ENCODE data around the gene CLIC4. TPM values are rescaled to one million over a fixed set of nuclear protein-coding genes. Genes with fewer than 3 reads are reported as not detected.

Gene CLIC4
- total RNA-seq, 4 donors from 2014 or later = 53.0 to 151 (median 95.3) TPM

DNA sequence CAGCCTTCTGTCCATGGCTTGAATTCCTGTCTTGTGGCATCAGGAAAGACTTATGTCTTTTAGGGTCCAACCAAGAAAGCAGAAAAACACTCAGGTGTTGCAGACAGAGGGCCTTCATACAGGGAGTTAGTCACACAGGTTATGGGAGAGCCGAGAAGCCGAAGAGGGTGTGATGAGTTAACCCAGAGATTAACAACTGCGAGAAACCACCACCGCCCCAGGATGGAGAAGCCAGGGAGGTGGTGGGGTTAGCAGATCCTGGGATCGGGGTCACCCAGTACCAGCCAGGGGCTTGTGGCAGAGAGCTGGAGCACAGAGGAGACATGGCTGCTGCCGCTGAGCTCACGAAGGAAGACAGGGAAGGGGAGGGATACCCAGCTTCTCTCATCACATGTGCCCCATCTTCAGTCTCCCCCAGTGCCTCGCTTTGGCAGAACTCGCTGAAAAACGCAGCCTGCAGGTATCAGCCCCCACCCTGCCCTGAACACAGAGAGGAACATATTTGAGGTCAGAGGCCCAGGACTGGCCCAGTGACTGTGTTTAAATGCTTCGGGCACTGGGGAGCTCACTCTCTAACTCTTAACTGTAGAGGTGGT, 126.2 kb downstream of the CLIC4 start:
- no peaks in the 10 kb centered on the region for H3K27me3 ChIP-seq
- WGBS, 2 donors = 90 to 91% methylated on average over 10 to 11 of the region's 11 CpGs

DNA sequence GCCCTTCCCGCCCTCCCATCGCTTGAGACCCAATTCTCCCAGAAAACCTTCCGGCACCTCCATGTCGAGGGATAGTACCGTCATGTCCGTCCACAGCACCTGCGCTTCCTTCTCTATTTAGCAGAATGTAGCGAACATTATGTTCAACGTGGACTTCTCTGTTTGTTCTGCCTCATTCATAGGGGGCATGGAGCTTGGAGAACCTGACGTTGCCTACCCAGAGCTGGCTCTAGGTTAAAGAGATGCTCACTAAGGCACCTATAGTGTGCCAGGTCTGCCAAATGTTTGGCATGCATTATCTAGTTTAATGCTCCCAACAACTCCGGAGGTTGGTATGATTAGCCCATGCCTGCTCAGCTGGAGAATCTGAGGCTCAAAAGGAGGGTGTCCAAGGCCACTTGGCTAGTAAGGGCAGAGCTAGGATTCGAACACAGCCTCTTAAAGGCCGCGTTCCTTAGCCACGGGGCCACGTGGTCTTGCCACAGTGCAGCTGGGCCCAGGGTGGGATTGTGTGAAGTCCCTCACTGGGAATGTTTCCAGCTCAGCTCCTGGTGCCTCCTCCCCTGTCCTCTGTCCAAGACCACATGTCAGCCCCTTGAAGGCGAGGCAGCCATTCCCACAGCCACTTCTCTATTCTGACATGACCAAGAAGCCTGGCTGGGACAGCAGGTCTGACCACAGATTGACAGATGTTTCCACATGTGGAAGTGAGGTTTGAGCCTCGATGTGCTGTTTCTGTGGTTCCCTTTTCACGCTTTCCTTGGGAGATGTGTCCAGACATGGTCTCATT, 127.0 kb downstream of the CLIC4 start:
- WGBS, 2 donors = 84 to 85% methylated on average over 11 to 19 of the region's 19 CpGs
- no peaks in the 10 kb centered on the region for H3K4me1 ChIP-seq
- H3K27ac ChIP-seq = no peak overlapping the region
- no peaks in the 10 kb centered on the region for H3K27me3 ChIP-seq
- no peak for DNase-seq
- intact Hi-C loops (cut with DNase I) = no loop called here
- no peaks in the 10 kb centered on the region for H3K9me3 ChIP-seq
- no peak for TF ChIP-seq POLR2A (IDR thresholded peaks at IDR 0.05)
- TF ChIP-seq, protein P1, sequence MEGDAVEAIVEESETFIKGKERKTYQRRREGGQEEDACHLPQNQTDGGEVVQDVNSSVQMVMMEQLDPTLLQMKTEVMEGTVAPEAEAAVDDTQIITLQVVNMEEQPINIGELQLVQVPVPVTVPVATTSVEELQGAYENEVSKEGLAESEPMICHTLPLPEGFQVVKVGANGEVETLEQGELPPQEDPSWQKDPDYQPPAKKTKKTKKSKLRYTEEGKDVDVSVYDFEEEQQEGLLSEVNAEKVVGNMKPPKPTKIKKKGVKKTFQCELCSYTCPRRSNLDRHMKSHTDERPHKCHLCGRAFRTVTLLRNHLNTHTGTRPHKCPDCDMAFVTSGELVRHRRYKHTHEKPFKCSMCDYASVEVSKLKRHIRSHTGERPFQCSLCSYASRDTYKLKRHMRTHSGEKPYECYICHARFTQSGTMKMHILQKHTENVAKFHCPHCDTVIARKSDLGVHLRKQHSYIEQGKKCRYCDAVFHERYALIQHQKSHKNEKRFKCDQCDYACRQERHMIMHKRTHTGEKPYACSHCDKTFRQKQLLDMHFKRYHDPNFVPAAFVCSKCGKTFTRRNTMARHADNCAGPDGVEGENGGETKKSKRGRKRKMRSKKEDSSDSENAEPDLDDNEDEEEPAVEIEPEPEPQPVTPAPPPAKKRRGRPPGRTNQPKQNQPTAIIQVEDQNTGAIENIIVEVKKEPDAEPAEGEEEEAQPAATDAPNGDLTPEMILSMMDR (IDR thresholded peaks at IDR 0.05) = no peak
- no peaks in the 10 kb centered on the region for H3K36me3 ChIP-seq
- H3K4me3 ChIP-seq (replicated peaks in 1 of 3) = no peak overlapping the region

More for the DNA sequence above, 126.2 kb downstream of the CLIC4 start:
- Histone ChIP-seq H3K4me3 (replicated peaks in 1 of 3) (no peak overlapping the region), H3K9me3 (no peaks in the 10 kb centered on the region), H3K36me3 (no peaks in the 10 kb centered on the region), H3K4me1 (no peaks in the 10 kb centered on the region), H3K27ac (no peak overlapping the region)
- intact Hi-C loops (cut with DNase I) = no loop called here
- no peak for DNase-seq
- TF ChIP-seq, protein P1 (IDR thresholded peaks at IDR 0.05) = no peak
- no peak for TF ChIP-seq POLR2A (IDR thresholded peaks at IDR 0.05)

DNA sequence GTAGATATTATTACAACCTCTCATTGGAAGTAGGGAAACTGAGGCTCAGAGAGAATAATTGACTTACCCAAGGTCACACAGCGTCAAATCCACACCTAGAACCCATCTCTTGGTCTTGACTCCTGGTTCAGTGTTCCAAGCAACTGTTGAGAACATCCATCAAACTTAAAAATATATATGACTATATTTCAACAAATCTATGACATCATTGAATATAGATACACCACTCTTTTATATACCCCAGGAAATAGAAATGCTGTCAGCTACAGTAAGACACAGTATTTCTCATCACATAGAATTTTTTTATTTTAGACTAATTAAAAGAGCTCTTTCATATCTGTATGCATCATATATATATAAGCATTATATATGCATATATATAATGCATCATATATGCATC, 127.9 kb downstream of the CLIC4 start:
- H3K9me3 ChIP-seq = no peaks in the 10 kb centered on the region
- DNase-seq = no peak
- no peak overlapping the region for H3K4me3 ChIP-seq (replicated peaks in 1 of 3)
- TF ChIP-seq, protein P1 (IDR thresholded peaks at IDR 0.05) = no peak
- TF ChIP-seq POLR2A (IDR thresholded peaks at IDR 0.05) = no peak
- H3K4me1 ChIP-seq = no peaks in the 10 kb centered on the region
- no peaks in the 10 kb centered on the region for H3K27me3 ChIP-seq
- intact Hi-C loops (cut with DNase I) = no loop called here
- H3K36me3 ChIP-seq = no peaks in the 10 kb centered on the region
- 71 to 96% methylated on average over 1 of the region's 1 CpG for WGBS, 2 donors
- no peak overlapping the region for H3K27ac ChIP-seq

DNA sequence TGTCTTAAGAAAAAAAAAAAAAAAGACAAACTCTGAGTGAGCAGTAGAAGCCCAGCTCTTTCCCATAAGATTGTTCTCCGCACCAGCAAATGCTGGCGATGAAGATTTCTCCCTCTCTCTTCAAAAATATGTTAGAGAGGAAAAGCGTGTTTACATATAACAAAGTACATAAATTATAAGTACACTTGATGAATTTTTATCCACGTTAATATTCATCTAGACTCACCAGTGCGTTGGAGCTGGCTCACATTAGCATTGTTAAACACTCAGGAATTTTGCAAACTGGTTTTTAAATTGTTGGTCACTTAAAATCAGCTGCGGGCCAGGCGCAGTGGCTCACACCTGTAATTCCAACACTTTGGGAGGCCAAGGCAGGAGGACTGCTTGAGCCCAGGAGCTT, 128.8 kb downstream of the CLIC4 start:
- 79 to 86% methylated on average over 7 of the region's 7 CpGs for WGBS, 2 donors

More for the DNA sequence above, 128.8 kb downstream of the CLIC4 start:
- Histone ChIP-seq H3K27ac (no peak overlapping the region), H3K4me1 (no peaks in the 10 kb centered on the region), H3K4me3 (replicated peaks in 1 of 3) (no peak overlapping the region), H3K36me3 (no peaks in the 10 kb centered on the region), H3K9me3 (no peaks in the 10 kb centered on the region), H3K27me3 (no peaks in the 10 kb centered on the region)
- intact Hi-C loops (cut with DNase I) = no loop called here
- no peak for TF ChIP-seq POLR2A (IDR thresholded peaks at IDR 0.05)
- TF ChIP-seq, protein P1 (IDR thresholded peaks at IDR 0.05) = no peak
- DNase-seq = no peak
